ENCODE measurements around the gene GAK.

DNA sequence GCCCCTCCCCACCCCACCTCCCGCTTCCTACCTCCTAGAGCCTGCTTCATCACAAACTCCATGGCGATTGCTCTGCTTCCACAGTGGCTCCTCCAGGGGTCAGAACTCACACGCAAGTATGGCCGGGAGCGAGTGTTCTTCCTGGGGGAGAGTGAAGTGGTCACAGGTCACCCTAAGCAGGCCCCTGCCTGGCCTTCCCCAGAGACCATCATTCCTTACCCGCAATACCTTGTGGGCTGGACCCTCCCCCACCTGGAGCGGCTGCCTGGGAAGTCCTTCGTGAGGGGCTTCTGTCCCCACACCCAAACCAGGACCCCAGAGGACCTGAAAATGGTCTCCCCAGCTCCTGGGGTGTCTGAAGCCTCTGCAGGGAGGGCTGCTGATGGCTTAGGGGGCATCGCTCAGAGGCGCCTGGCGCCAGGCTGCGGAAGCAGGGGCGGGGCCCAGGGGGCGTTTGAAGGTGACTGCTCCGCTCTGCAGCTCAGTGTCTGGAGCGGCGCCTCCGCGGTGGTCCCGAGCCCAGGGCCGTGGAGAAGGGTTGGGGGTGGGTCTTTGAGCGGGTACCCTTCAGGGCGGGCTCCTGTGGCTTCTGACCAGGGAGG, 107.6 kb downstream of the GAK start:
- TF ChIP-seq, protein P1, sequence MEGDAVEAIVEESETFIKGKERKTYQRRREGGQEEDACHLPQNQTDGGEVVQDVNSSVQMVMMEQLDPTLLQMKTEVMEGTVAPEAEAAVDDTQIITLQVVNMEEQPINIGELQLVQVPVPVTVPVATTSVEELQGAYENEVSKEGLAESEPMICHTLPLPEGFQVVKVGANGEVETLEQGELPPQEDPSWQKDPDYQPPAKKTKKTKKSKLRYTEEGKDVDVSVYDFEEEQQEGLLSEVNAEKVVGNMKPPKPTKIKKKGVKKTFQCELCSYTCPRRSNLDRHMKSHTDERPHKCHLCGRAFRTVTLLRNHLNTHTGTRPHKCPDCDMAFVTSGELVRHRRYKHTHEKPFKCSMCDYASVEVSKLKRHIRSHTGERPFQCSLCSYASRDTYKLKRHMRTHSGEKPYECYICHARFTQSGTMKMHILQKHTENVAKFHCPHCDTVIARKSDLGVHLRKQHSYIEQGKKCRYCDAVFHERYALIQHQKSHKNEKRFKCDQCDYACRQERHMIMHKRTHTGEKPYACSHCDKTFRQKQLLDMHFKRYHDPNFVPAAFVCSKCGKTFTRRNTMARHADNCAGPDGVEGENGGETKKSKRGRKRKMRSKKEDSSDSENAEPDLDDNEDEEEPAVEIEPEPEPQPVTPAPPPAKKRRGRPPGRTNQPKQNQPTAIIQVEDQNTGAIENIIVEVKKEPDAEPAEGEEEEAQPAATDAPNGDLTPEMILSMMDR (IDR thresholded peaks at IDR 0.05; ENCODE audit: poor library complexity) = no peak
- TF ChIP-seq EZH2phosphoT487 (IDR thresholded peaks at IDR 0.05; ENCODE audit: low read depth, severe bottlenecking, unreplicated experiment) (no peak), EZH2 (IDR thresholded peaks at IDR 0.05; ENCODE audit: borderline replicate concordance) (no peak)

Data from hepatocyte (in vitro differentiated cells).